WTC11 (cell line): ENCODE measurements around the gene HSD17B8. TPM values are rescaled to one million over a fixed set of nuclear protein-coding genes. Genes with fewer than 3 reads are reported as not detected.

Source experiments
- ATAC-seq: fragments of 200-7000 bp; cut with Tn5 transposase; 2 replicates; pipeline ENCODE4 v1.10.0; 2021; ENCODE audit warnings: mild to moderate bottlenecking, moderate library complexity
- CTCF ChIA-PET: fragments of 300-600 bp; sonication (Branson Sonifier 250); formaldehyde crosslinking; loops from one replicate; lab custom pipeline; 2021; ENCODE audit warnings: antibody characterized with exemption; lab: Charles Lee
- POLR2A ChIA-PET: fragments of 350-600 bp; sonication (Branson Sonifier 250); formaldehyde crosslinking; loops from one replicate; lab custom pipeline; 2021; ENCODE audit warnings: antibody characterized with exemption; lab: Charles Lee
- DNase-seq: peaks from one replicate; pipeline ENCODE4 v3.0.0; 2021; ENCODE audit warnings: low spot score
- H3K27ac Mint-ChIP-seq: 2 replicates; pipeline ENCODE4 v1.8.0; 2021; ENCODE audit warnings: mixed read lengths
- H3K27me3 Mint-ChIP-seq: 2 replicates; pipeline ENCODE4 v1.8.0; 2021; ENCODE audit warnings: low read depth, mild to moderate bottlenecking, moderate library complexity, mixed read lengths
- H3K36me3 Mint-ChIP-seq: 2 replicates; pipeline ENCODE4 v1.8.0; 2021; ENCODE audit warnings: mixed read lengths
- H3K4me1 Mint-ChIP-seq: 2 replicates; pipeline ENCODE4 v1.8.0; 2022; ENCODE audit warnings: mixed read lengths
- H3K4me3 Mint-ChIP-seq: 2 replicates; pipeline ENCODE4 v1.8.0; 2021; ENCODE audit warnings: mild to moderate bottlenecking, moderate library complexity, mixed read lengths
- H3K9me3 Mint-ChIP-seq: 2 replicates; pipeline ENCODE4 v1.8.0; 2021; ENCODE audit warnings: mixed read lengths
- CREM ChIP-seq: sonication (generic); formaldehyde crosslinking; IDR thresholded peaks from 2 replicates; pipeline ENCODE4 v1.8.1; 2022; ENCODE audit warnings: mild to moderate bottlenecking, missing genetic modification reagents, moderate library complexity
- FOXP1 ChIP-seq: sonication (generic); formaldehyde crosslinking; IDR thresholded peaks from 2 replicates; pipeline ENCODE4 v1.8.0; 2022; ENCODE audit warnings: missing genetic modification reagents, mild to moderate bottlenecking, moderate library complexity, borderline replicate concordance
- IRF2 ChIP-seq: sonication (generic); formaldehyde crosslinking; IDR thresholded peaks from 2 replicates; pipeline ENCODE4 v1.8.0; 2022; ENCODE audit warnings: low read depth, missing genetic modification reagents, borderline replicate concordance
- JUN ChIP-seq: sonication (generic); formaldehyde crosslinking; IDR thresholded peaks from 2 replicates; pipeline ENCODE4 v1.8.0; 2023; ENCODE audit warnings: mild to moderate bottlenecking, missing genetic modification reagents
- MYBL2 ChIP-seq: sonication (generic); formaldehyde crosslinking; IDR thresholded peaks from 2 replicates; pipeline ENCODE4 v1.8.1; 2023; ENCODE audit warnings: mild to moderate bottlenecking, moderate library complexity, missing genetic modification reagents
- NR1H2 ChIP-seq: sonication (generic); formaldehyde crosslinking; IDR thresholded peaks from 2 replicates; pipeline ENCODE4 v1.9.0; 2021; ENCODE audit warnings: mild to moderate bottlenecking, moderate library complexity, missing genetic modification reagents
- NR3C1 ChIP-seq: sonication (generic); formaldehyde crosslinking; conservative IDR thresholded peaks from 2 replicates; pipeline ENCODE4 v1.8.1; 2023; ENCODE audit warnings: low read depth, mild to moderate bottlenecking, missing genetic modification reagents
- PRRX2 ChIP-seq: fragments of 250-450 bp; sonication (Bioruptor Pico); IDR thresholded peaks from 2 replicates; pipeline ENCODE4 v1.8.0; 2021; ENCODE audit warnings: mild to moderate bottlenecking
- SMAD4 ChIP-seq: sonication (generic); formaldehyde crosslinking; IDR thresholded peaks from 2 replicates; pipeline ENCODE4 v1.8.0; 2022; ENCODE audit warnings: mild to moderate bottlenecking, missing genetic modification reagents
- SOX15 ChIP-seq: fragments of 250-450 bp; sonication (Bioruptor Pico); IDR thresholded peaks from 2 replicates; pipeline ENCODE4 v1.9.0; 2021; ENCODE audit warnings: mild to moderate bottlenecking
- TCF7 ChIP-seq: sonication (generic); formaldehyde crosslinking; IDR thresholded peaks from 2 replicates; pipeline ENCODE4 v1.8.0; 2022; ENCODE audit warnings: mild to moderate bottlenecking, low read depth, missing genetic modification reagents, moderate library complexity
- TEAD4 ChIP-seq: sonication (generic); formaldehyde crosslinking; IDR thresholded peaks from 2 replicates; pipeline ENCODE4 v1.8.0; 2022; ENCODE audit warnings: mild to moderate bottlenecking, missing genetic modification reagents
- ZNF121 ChIP-seq: sonication (generic); formaldehyde crosslinking; IDR thresholded peaks from 2 replicates; pipeline ENCODE4 v1.8.0; 2023; ENCODE audit warnings: missing genetic modification reagents
- ZNF416 ChIP-seq: fragments of 250-450 bp; sonication (Bioruptor Pico); IDR thresholded peaks from 2 replicates; pipeline ENCODE4 v1.9.0; 2021; ENCODE audit warnings: mild to moderate bottlenecking, inconsistent platforms
- ZNF671 ChIP-seq: fragments of 250-450 bp; sonication (Bioruptor Pico); IDR thresholded peaks from 2 replicates; pipeline ENCODE4 v1.8.0; 2021; ENCODE audit warnings: mild to moderate bottlenecking
- total RNA-seq: library from RNA; stranded (reverse); gene quantifications from 3 replicates; pipeline ENCODE4 v1.2.3, GENCODE V29; 2021
- TF ChIP-seq, protein P1 (sequence below): sonication (generic); formaldehyde crosslinking; IDR thresholded peaks from 2 replicates; pipeline ENCODE4 v1.8.1; 2023; ENCODE audit warnings: mild to moderate bottlenecking, moderate library complexity, missing genetic modification reagents
- TF ChIP-seq, protein P2 (sequence below): sonication (generic); formaldehyde crosslinking; IDR thresholded peaks from 2 replicates; pipeline ENCODE4 v1.8.0; 2022; ENCODE audit warnings: mild to moderate bottlenecking, missing genetic modification reagents
- TF ChIP-seq, protein P3 (sequence below): fragments of 250-450 bp; sonication (Bioruptor Pico); IDR thresholded peaks from 2 replicates; pipeline ENCODE4 v1.9.0; 2021; ENCODE audit warnings: mild to moderate bottlenecking
- TF ChIP-seq, protein P4 (sequence below): fragments of 250-450 bp; sonication (Bioruptor Pico); IDR thresholded peaks from 2 replicates; pipeline ENCODE4 v2.1.2; 2022; ENCODE audit warnings: mild to moderate bottlenecking, moderate library complexity
- TF ChIP-seq, protein P5 (sequence below): sonication (generic); formaldehyde crosslinking; IDR thresholded peaks from 2 replicates; pipeline ENCODE4 v1.8.1; 2023; ENCODE audit warnings: mild to moderate bottlenecking, missing genetic modification reagents, moderate library complexity
- TF ChIP-seq, protein P6 (sequence below): fragments of 200-600 bp; IDR thresholded peaks from 2 replicates; pipeline ENCODE4 v1.8.0; 2022; ENCODE audit warnings: antibody characterized with exemption

The HSD17B8 gene
- total RNA-seq, 1 experiment from 2014 or later, result 8.1 TPM

DNA sequence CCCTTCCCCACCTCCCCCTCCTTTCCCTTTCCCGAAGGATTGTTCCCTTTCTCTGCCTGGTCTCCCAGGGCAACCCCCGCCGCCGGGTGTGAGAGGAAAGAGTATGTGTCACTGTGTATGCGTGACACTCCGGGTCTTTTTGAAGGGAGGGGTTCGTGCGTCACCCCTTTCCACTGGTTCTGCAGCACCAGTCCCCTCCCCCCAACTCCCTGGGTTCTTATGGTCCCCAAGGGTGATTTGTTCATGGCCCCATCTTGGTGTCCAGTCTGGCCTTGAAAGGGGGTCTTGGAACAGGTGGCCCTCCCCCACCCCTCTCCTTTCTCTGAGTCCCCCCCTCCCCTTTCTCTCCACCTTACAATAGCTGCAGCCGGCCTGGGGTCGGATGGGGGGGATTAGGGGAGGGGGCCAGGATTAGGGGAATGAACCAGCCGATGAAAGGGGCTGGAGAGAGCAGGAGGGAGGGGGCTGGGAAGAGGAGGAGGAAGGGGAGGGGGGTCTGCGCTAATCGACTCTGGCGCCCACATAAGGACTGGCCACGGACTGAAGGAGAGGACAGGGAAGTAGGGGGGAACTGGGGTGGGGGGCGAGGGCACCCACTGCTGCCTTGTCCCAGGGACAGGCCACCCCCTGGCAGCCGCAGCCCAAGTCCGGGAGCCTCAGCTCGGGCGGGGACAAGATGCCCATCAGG lies 2.6 kb downstream of the HSD17B8 start (continued):
- TF ChIP-seq, protein P1, sequence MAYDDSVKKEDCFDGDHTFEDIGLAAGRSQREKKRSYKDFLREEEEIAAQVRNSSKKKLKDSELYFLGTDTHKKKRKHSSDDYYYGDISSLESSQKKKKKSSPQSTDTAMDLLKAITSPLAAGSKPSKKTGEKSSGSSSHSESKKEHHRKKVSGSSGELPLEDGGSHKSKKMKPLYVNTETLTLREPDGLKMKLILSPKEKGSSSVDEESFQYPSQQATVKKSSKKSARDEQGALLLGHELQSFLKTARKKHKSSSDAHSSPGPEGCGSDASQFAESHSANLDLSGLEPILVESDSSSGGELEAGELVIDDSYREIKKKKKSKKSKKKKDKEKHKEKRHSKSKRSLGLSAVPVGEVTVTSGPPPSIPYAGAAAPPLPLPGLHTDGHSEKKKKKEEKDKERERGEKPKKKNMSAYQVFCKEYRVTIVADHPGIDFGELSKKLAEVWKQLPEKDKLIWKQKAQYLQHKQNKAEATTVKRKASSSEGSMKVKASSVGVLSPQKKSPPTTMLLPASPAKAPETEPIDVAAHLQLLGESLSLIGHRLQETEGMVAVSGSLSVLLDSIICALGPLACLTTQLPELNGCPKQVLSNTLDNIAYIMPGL, result no peak
- TF ChIP-seq NR1H2, result no peak

DNA sequence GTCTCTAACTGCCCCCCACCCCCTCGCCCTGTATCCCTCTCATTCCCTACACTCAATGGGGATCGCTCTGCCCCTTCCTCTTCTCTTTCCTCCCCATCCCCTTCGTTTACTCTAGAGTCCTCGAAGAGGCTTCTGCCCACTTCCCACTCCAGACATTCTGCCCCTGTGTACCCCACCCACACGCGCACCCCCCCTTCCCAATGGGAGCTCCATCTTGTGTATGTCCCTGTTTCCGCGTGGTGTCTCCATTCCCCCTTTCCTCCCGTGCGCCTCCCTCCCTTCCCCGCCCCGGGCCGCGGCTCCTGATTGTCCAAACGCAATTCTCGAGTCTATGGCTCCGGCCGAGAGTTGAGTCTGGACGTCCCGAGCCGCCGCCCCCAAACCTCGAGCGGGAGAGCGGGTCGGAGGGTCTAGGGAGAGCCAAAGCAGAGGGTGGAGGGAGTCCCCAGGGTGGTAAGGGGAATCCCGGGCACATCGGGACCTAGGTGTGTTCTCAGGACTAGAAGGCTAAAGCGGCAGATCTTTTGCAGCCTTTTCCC lies 3.2 kb downstream of the HSD17B8 start:
- Mint-ChIP-seq H3K4me3 (peak overlapping the region; percentile 90), H3K36me3 (peaks cover 24% of the 10 kb centered on the region), H3K4me1 (peaks cover 49% of the 10 kb centered on the region)
- ATAC-seq, result no peak
- TF ChIP-seq FOXP1 (CRISPR knock-in tag), result no peak
- TF ChIP-seq, protein P2, sequence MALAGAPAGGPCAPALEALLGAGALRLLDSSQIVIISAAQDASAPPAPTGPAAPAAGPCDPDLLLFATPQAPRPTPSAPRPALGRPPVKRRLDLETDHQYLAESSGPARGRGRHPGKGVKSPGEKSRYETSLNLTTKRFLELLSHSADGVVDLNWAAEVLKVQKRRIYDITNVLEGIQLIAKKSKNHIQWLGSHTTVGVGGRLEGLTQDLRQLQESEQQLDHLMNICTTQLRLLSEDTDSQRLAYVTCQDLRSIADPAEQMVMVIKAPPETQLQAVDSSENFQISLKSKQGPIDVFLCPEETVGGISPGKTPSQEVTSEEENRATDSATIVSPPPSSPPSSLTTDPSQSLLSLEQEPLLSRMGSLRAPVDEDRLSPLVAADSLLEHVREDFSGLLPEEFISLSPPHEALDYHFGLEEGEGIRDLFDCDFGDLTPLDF (CRISPR knock-in tag), result no peak
- no peak for TF ChIP-seq IRF2 (CRISPR knock-in tag)
- TF ChIP-seq NR3C1 (CRISPR knock-in tag), result no peak
- TF ChIP-seq ZNF671 (CRISPR knock-in tag), result no peak
- no peak for TF ChIP-seq ZNF121 (CRISPR knock-in tag)
- no peak for TF ChIP-seq ZNF416 (CRISPR knock-in tag)
- no peak for TF ChIP-seq JUN (CRISPR knock-in tag)
- TF ChIP-seq, protein P3, sequence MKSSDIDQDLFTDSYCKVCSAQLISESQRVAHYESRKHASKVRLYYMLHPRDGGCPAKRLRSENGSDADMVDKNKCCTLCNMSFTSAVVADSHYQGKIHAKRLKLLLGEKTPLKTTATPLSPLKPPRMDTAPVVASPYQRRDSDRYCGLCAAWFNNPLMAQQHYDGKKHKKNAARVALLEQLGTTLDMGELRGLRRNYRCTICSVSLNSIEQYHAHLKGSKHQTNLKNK, result no peak
- no peak for TF ChIP-seq SOX15 (CRISPR knock-in tag)
- no peak for TF ChIP-seq SMAD4 (CRISPR knock-in tag)
- no peak for TF ChIP-seq MYBL2 (CRISPR knock-in tag)
- TF ChIP-seq, all 79 proteins: peak for 0
- CTCF ChIA-PET, result interaction anchor here (1.0 to 5.7 kb wide), 5 partner anchors 14 to 223 kb away, joined by 4 to 83 read pairs (median 4); no protein-coding TSS in a partner anchor
- peak; percentile 46 for DNase-seq
- Mint-ChIP-seq H3K27me3 (peaks cover 36% of the 10 kb centered on the region), H3K9me3 (no peaks in the 10 kb centered on the region), H3K27ac (peak overlapping the region; percentile 45; the same call in 1 of the 2 replicates)
- POLR2A ChIA-PET, result interaction anchor here (1.1 to 1.8 kb wide), 3 partner anchors 8 to 236 kb away, joined by 5 to 6 read pairs (median 6); partner anchors contain the start of genes RPS18 and VPS52

DNA sequence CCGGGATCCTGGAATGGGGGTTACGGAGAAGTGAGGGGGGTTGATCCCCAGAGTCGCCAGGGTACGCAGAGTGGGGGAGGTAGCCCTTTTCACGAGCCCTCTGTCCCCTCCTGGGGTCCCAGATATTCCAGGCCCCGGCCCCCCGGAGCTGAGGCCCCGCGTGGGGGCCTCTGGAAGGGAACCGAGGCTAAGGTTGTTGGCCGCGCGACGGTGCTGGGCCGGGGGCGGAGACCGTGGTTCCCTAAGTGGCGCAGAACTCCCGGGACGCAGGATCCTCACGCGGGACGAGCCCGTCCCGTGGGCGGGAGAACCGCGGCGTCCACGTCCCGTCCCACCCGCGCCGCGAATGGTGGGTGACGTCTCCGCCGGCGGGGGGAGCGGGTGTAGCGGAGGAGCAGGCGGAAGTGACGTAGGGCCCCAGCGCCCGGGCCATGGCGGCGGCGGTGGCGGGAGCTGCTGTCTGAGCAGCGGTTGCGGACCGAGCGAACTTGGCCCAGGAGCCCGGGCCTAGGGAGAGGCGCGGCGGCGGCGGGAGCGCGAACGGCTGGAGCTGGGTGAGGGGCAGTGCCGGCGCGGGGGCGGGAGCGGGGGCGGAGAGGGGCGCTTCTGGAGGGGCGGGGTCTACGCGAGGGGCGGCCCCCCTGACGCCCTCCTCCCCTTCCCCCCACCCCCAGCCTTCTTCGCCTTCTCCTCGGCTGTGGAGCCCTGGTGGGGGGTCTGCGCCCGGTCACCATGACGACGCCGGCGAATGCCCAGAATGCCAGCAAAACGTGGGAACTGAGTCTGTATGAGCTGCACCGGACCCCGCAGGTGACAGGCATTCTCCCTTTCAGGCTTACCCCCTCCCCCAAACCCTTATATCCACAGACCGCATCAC lies 3.9 kb downstream of the HSD17B8 start, which contains the start of gene RING1:
RING1 (plus strand) TSS at position 410 of the 877 bp plus-strand sequence; CDS start at position 733, 323 bp downstream.
- DNase-seq, result peak; percentile 89
- Mint-ChIP-seq H3K4me1 (peaks cover 51% of the 10 kb centered on the region), H3K36me3 (peaks cover 17% of the 10 kb centered on the region), H3K4me3 (peak within 1 kb of the TSS; percentile 90), H3K9me3 (no peaks in the 10 kb centered on the region), H3K27ac (peak within 1 kb of the TSS; percentile 66; the same call in 1 of the 2 replicates), H3K27me3 (peaks cover 43% of the 10 kb centered on the region)
- ATAC-seq, result peak; percentile 3
- CTCF ChIA-PET, result interaction anchor here (0.7 to 5.7 kb wide), 10 partner anchors 8 to 223 kb away, joined by 3 to 83 read pairs (median 4); partner anchors contain the start of gene B3GALT4
- POLR2A ChIA-PET, result interaction anchor here (1.1 to 1.8 kb wide), 3 partner anchors 9 to 237 kb away, joined by 5 to 6 read pairs (median 6); partner anchors contain the start of genes RPS18 and VPS52
- TF ChIP-seq, protein P4, sequence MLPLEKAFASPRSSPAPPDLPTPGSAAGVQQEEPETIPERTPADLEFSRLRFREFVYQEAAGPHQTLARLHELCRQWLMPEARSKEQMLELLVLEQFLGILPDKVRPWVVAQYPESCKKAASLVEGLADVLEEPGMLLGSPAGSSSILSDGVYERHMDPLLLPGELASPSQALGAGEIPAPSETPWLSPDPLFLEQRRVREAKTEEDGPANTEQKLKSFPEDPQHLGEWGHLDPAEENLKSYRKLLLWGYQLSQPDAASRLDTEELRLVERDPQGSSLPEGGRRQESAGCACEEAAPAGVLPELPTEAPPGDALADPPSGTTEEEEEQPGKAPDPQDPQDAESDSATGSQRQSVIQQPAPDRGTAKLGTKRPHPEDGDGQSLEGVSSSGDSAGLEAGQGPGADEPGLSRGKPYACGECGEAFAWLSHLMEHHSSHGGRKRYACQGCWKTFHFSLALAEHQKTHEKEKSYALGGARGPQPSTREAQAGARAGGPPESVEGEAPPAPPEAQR (CRISPR knock-in tag), result no peak
- TF ChIP-seq CREM (CRISPR knock-in tag), result peak; percentile 95
- TF ChIP-seq, protein P5, sequence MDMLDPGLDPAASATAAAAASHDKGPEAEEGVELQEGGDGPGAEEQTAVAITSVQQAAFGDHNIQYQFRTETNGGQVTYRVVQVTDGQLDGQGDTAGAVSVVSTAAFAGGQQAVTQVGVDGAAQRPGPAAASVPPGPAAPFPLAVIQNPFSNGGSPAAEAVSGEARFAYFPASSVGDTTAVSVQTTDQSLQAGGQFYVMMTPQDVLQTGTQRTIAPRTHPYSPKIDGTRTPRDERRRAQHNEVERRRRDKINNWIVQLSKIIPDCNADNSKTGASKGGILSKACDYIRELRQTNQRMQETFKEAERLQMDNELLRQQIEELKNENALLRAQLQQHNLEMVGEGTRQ (CRISPR knock-in tag), result no peak
- TF ChIP-seq, protein P6, sequence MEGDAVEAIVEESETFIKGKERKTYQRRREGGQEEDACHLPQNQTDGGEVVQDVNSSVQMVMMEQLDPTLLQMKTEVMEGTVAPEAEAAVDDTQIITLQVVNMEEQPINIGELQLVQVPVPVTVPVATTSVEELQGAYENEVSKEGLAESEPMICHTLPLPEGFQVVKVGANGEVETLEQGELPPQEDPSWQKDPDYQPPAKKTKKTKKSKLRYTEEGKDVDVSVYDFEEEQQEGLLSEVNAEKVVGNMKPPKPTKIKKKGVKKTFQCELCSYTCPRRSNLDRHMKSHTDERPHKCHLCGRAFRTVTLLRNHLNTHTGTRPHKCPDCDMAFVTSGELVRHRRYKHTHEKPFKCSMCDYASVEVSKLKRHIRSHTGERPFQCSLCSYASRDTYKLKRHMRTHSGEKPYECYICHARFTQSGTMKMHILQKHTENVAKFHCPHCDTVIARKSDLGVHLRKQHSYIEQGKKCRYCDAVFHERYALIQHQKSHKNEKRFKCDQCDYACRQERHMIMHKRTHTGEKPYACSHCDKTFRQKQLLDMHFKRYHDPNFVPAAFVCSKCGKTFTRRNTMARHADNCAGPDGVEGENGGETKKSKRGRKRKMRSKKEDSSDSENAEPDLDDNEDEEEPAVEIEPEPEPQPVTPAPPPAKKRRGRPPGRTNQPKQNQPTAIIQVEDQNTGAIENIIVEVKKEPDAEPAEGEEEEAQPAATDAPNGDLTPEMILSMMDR, result no peak
- TF ChIP-seq, protein P2 (CRISPR knock-in tag), result no peak
- TF ChIP-seq PRRX2, result no peak
- TF ChIP-seq TCF7 (CRISPR knock-in tag), result 0 out of 2 replicates have a peak, but pooled peaks have one; percentile 71
- no peak for TF ChIP-seq TEAD4 (CRISPR knock-in tag)
